Measurements from ENCODE around the gene ARVCF. TPM values are rescaled to one million over a fixed set of nuclear protein-coding genes. Genes with fewer than 3 reads are reported as not detected.

ARVCF gene
- total RNA-seq, 1 donor from 2014 or later = 3.1 TPM

GRCh38 chr22:20031732-20032406, 15.2 kb upstream of the ARVCF start:
- peak; percentile 91 for ATAC-seq

- no peak for ATAC-seq
Observed at GRCh38 chr22:20029550-20030225, 13.1 kb upstream of the ARVCF start.

GRCh38 chr22:20028855-20029549, 12.4 kb upstream of the ARVCF start:
- ATAC-seq = no peak

- no peak for ATAC-seq
Observed at GRCh38 chr22:20027966-20028854, 11.6 kb upstream of the ARVCF start.

GRCh38 chr22:20026996-20027601, 10.5 kb upstream of the ARVCF start:
- ATAC-seq = no peak

GRCh38 chr22:20026204-20026908, 9.7 kb upstream of the ARVCF start:
- no peak for ATAC-seq

GRCh38 chr22:20025401-20026203, 9.0 kb upstream of the ARVCF start:
- no peak for ATAC-seq

GRCh38 chr22:20024650-20025397, 8.2 kb upstream of the ARVCF start:
- no peak for ATAC-seq

GRCh38 chr22:20024225-20024624, 7.6 kb upstream of the ARVCF start:
- ATAC-seq = no peak

GRCh38 chr22:20022978-20023613, 6.5 kb upstream of the ARVCF start:
- no peak for ATAC-seq

- ATAC-seq = no peak
Observed at GRCh38 chr22:20022231-20022977, 5.8 kb upstream of the ARVCF start.

GRCh38 chr22:20021196-20022181, 4.9 kb upstream of the ARVCF start:
- peak; percentile 22 for ATAC-seq

- ATAC-seq = peak; percentile 93
Observed at GRCh38 chr22:20020533-20021195, 4.0 kb upstream of the ARVCF start, which contains the start of gene TANGO2. Gene TANGO2, plus strand, starts transcription at chr22:20021110. Its CDS starts 15,689 bp downstream, at chr22:20036799.

GRCh38 chr22:20019661-20020532, 3.3 kb upstream of the ARVCF start:
- ATAC-seq = no peak

GRCh38 chr22:20018001-20018400, 1.4 kb upstream of the ARVCF start:
- no peak for ATAC-seq

GRCh38 chr22:20017622-20017958, 967 bp upstream of the ARVCF start:
- ATAC-seq = no peak
